Colonic mucosa (tissue), 4 donors: Measurements from ENCODE around the gene PMM2. TPM values are rescaled to one million over a fixed set of nuclear protein-coding genes. Genes with fewer than 3 reads are reported as not detected.
"Not testable (repeated sequence)": the region's sequence is repeated elsewhere in the genome, so short reads cannot be mapped to it uniquely, and the experiment has no call there.

ENCODE experiments used
- DNase-seq: peaks from one replicate; pipeline ENCODE4 v3.0.0-alpha.2; 2020
- H3K27ac ChIP-seq: fragments of 200-600 bp; one replicate; pipeline ENCODE4 v1.8.0; 2021
- H3K27me3 ChIP-seq: fragments of 200-600 bp; one replicate; pipeline ENCODE4 v1.8.0; 2021
- H3K36me3 ChIP-seq: fragments of 200-600 bp; one replicate; pipeline ENCODE4 v1.8.0; 2021
- H3K4me1 ChIP-seq: fragments of 200-600 bp; one replicate; pipeline ENCODE4 v1.8.0; 2021; ENCODE audit warnings: mild to moderate bottlenecking
- H3K4me3 ChIP-seq: fragments of 200-600 bp; one replicate; pipeline ENCODE4 v1.8.0; 2021
- H3K9ac ChIP-seq, 2 donors: one replicate each; pipeline ENCODE4 v1.7.0; 2013; ENCODE audit warnings: control low read depth in 2 of 2, low read depth in 2 of 2, low read length in 2 of 2
- H3K9me3 ChIP-seq: fragments of 200-600 bp; one replicate; pipeline ENCODE4 v1.8.0; 2021
- intact Hi-C: fragments of 100-400 bp; cut with DNase I; formaldehyde crosslinking; loops from one replicate; pipeline ENCODE4 v1.14.1; 2022
- total RNA-seq, 2 donors: library from RNA; stranded (reverse); fragmentation: NEBNext Ultra II Directional in 1 of 2; extraction: Animal tissue kit (Norgen Biotek cat#: 25700) in 1 of 2; gene quantifications; one replicate each; pipeline ENCODE4 v1.2.1, GENCODE V29; 2021
- TF ChIP-seq, protein P1 (sequence below): fragments of 200-600 bp; IDR thresholded peaks from one replicate; pipeline ENCODE4 v1.8.0; 2022; ENCODE audit warnings: antibody characterized with exemption, mild to moderate bottlenecking
- donor health status: healthy.
- donor health status: DM: no; HTN: no; CAD: no.
- donor health status: DM: no; HTN: no; CAD: no.

The PMM2 gene
- total RNA-seq, 2 donors from 2014 or later: 60.7 to 88.1 TPM

DNA sequence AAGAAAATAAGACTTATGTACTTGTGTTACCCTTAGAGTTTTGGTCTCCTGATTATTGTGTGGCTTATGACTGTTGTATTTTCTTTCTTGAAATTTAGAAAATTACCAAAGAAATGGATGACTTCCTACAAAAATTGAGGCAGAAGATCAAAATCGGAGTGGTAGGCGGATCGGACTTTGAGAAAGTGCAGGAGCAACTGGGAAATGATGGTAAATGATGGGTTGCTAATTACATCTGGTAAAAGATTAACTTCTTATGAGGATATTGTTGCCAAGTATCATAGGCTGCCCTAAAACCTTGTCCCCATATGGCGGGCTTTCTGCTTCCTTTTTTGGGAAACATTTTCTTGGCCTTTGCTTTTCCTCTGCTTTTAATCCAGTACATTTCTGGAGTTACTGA lies 4.1 kb downstream of the PMM2 start:
- Histone ChIP-seq H3K9me3 (no peaks in the 10 kb centered on the region), H3K27me3 (no peaks in the 10 kb centered on the region), H3K4me3 (no peak overlapping the region), H3K27ac (peak overlapping the region; percentile 34), H3K9ac (no peak overlapping the region), H3K4me1 (peaks cover 14% of the 10 kb centered on the region), H3K36me3 (peaks cover 27% of the 10 kb centered on the region)
- DNase-seq: peak; percentile 31
- TF ChIP-seq, protein P1, sequence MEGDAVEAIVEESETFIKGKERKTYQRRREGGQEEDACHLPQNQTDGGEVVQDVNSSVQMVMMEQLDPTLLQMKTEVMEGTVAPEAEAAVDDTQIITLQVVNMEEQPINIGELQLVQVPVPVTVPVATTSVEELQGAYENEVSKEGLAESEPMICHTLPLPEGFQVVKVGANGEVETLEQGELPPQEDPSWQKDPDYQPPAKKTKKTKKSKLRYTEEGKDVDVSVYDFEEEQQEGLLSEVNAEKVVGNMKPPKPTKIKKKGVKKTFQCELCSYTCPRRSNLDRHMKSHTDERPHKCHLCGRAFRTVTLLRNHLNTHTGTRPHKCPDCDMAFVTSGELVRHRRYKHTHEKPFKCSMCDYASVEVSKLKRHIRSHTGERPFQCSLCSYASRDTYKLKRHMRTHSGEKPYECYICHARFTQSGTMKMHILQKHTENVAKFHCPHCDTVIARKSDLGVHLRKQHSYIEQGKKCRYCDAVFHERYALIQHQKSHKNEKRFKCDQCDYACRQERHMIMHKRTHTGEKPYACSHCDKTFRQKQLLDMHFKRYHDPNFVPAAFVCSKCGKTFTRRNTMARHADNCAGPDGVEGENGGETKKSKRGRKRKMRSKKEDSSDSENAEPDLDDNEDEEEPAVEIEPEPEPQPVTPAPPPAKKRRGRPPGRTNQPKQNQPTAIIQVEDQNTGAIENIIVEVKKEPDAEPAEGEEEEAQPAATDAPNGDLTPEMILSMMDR: no peak
- intact Hi-C loops: loop anchor here (10.0 kb wide), 1 partner anchor 53 kb away; no protein-coding TSS in a partner anchor

DNA sequence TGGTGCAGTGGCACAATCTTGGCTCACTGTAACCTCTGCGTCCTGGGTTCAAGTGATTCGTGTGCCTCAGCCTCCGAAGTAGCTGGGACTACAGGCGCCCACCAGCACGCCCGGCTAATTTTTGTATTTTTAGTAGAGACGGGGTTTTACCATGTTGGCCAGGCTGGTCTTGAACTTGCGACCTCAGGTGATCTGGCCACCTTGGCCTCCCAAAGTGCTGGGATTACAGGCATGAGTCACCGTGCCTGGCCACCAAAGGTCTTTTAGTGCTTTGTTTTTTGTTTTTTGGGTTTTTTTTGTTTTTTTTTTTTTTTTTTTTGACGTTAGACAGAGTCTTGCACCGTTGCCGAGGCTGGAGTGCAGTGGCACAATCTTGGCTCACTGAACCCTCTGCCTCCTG lies 6.1 kb downstream of the PMM2 start:
- H3K4me3 ChIP-seq, H3K9ac ChIP-seq, H3K27ac ChIP-seq, H3K9me3 ChIP-seq, DNase-seq, H3K27me3 ChIP-seq: not testable (repeated sequence)
- H3K36me3 ChIP-seq: peaks cover 45% of the 10 kb centered on the region
- H3K4me1 ChIP-seq: peaks cover 14% of the 10 kb centered on the region
- intact Hi-C loops: loop anchor here (10.0 kb wide), 1 partner anchor 51 kb away; no protein-coding TSS in a partner anchor

DNA sequence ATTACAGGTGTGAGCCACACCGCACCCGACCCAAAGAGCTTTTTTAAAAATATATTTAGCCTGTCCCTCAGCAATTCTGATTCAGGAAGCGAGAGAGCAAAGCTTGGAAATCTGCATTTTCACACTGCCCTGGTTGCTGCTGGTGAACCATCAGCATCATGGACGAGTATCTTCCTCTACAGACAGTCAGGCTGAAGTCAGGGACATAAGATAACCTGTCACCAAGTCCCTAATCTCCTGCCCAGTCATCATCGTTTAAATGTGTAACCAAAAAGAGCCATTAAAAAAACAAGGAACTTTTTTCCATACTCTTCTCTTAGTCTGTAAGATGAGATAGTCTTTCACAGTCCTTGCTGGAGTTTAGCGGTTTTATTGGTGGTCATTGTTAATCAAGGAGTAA lies 6.7 kb downstream of the PMM2 start:
- Histone ChIP-seq H3K4me3 (no peak overlapping the region), H3K36me3 (peaks cover 45% of the 10 kb centered on the region)
- intact Hi-C loops: loop anchor here (10.0 kb wide), 1 partner anchor 50 kb away; no protein-coding TSS in a partner anchor

DNA sequence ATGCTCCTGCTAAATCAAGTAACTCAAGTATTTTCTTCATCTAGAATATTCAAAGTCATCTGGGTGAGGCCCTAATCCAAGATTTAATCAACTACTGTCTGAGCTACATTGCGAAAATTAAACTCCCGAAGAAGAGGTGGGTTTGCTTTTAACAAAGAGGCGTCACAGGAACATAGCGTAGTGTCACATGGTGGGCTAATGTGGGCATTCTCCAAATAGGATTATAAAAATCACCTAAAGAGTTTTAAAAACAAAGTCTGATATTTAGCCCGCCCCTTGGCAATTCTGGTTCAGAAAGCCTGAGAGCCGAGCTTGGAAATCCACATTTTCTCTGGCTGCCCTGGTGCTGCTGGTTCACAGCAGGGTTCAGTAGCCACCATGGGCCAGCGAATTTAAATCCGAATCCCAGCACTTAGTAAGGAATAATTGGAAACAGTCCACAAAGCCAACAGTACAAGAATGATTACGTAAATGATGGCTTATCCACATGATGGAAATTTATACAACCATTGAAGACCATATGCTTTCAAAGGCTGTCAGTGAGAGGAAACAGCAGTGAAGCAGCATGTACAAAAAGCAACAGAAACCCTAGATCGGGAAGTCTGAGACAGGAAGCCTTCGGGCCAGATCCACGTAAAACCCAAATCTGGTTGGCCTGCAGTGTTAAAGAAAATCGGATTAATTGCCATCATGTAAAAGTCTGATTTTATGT lies 8.8 kb downstream of the PMM2 start:
- intact Hi-C loops: loop anchor here (10.0 kb wide), 1 partner anchor 48 kb away; no protein-coding TSS in a partner anchor
- H3K27ac ChIP-seq: no peak overlapping the region
- H3K36me3 ChIP-seq: peaks cover 53% of the 10 kb centered on the region
- DNase-seq: no peak
- no peak overlapping the region for H3K4me3 ChIP-seq
- no peaks in the 10 kb centered on the region for H3K9me3 ChIP-seq
- H3K27me3 ChIP-seq: no peaks in the 10 kb centered on the region
- H3K9ac ChIP-seq: no peak overlapping the region
- H3K4me1 ChIP-seq: no peaks in the 10 kb centered on the region
- TF ChIP-seq, protein P1: no peak

More for the DNA sequence above, 6.7 kb downstream of the PMM2 start:
- Histone ChIP-seq H3K9ac (no peak overlapping the region), H3K27me3 (no peaks in the 10 kb centered on the region), H3K27ac (no peak overlapping the region), H3K9me3 (no peaks in the 10 kb centered on the region), H3K4me1 (peaks cover 8% of the 10 kb centered on the region)
- no peak for DNase-seq
- TF ChIP-seq, protein P1: no peak

DNA sequence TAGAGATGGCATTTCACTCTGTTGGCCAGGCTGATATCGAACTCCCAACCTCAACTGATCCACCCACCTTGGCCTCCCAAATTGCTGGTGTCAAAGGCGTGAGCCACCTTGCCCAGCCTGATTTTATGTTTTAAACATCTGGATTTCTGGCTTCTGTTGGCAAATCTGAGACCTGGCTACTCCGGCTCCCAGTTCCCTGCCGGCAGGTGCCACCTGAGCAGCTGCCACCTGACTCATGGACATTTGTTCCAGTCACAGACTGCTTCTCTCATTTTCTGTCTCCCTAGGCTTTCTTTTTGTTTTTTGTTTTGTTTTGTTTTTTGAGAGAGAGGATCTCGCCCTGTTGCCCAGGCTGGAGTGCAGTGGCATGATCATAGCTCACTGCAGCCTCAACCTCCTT lies 9.6 kb downstream of the PMM2 start:
- peaks cover 56% of the 10 kb centered on the region for H3K36me3 ChIP-seq
- DNase-seq: no peak
- intact Hi-C loops: loop anchor here (10.0 kb wide), 1 partner anchor 48 kb away; no protein-coding TSS in a partner anchor
- H3K27ac ChIP-seq: no peak overlapping the region
- TF ChIP-seq, protein P1: no peak
- no peaks in the 10 kb centered on the region for H3K9me3 ChIP-seq
- no peaks in the 10 kb centered on the region for H3K4me1 ChIP-seq
- no peak overlapping the region for H3K9ac ChIP-seq
- no peak overlapping the region for H3K4me3 ChIP-seq
- no peaks in the 10 kb centered on the region for H3K27me3 ChIP-seq

DNA sequence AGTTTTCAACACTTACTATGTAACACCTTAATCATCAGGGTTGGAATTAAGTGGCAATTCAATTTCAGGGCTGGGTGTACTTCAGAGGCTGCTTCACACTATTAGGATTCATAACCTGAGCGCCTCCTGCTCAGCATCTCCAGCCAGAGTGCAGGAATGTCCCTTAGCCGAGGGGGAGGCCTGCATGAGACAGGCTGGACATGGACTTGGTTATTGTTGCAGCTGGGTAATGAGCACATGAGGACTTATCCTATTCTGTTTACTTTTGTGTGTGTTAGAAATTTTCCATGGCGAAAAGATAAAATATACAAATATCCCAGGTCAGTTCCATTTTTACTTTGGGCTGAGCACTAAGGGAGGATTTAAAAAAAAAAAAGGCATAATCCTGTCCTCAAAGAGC lies 10.4 kb downstream of the PMM2 start:
- Histone ChIP-seq H3K36me3 (peaks cover 48% of the 10 kb centered on the region), H3K9ac (no peak overlapping the region), H3K9me3 (no peaks in the 10 kb centered on the region), H3K4me3 (no peak overlapping the region), H3K4me1 (no peaks in the 10 kb centered on the region), H3K27ac (no peak overlapping the region), H3K27me3 (no peaks in the 10 kb centered on the region)
- no peak for DNase-seq
- intact Hi-C loops: loop anchor here (10.0 kb wide), 1 partner anchor 47 kb away; no protein-coding TSS in a partner anchor
- TF ChIP-seq, protein P1: no peak
